GM23338 (cell line): ENCODE data around the gene GGCT.
A peak's percentile ranks its signal among the peaks of the same experiment; 100 is the strongest.

Experiments used
- CREB1 ChIP-seq: fragments of 250-450 bp; sonication (Bioruptor Pico); IDR thresholded peaks from 2 replicates; pipeline ENCODE4 v1.5.0; 2020; ENCODE audit warnings: low read depth, mild to moderate bottlenecking, moderate library complexity
- CTCF ChIP-seq, 2 experiments: fragments of 200-600 bp in 1 of 2; sonication (generic) in 1 of 2; conservative IDR thresholded peaks; 2 replicates each; pipeline versions ENCODE4 v1.5.1 to v1.6.1; 2016 to 2017; ENCODE audit warnings: antibody characterized with exemption in 2 of 2, low read depth in 2 of 2, mild to moderate bottlenecking in 2 of 2, moderate library complexity in 1 of 2
- EZH2 ChIP-seq: fragments of 200-600 bp; sonication (generic); IDR thresholded peaks from one replicate; pipeline ENCODE4 v1.8.0; 2017; ENCODE audit warnings: antibody characterized with exemption, mild to moderate bottlenecking, low read depth; ENCODE audit not compliant: unreplicated experiment
- EZH2phosphoT487 ChIP-seq: fragments of 200-600 bp; sonication (generic); IDR thresholded peaks from one replicate; pipeline ENCODE4 v1.8.1; 2018; ENCODE audit warnings: antibody characterized with exemption; ENCODE audit not compliant: unreplicated experiment
- NANOG ChIP-seq: IDR thresholded peaks from 2 replicates; pipeline ENCODE4 v1.6.1; 2016; ENCODE audit warnings: antibody characterized with exemption, borderline replicate concordance
- POLR2AphosphoS5 ChIP-seq: IDR thresholded peaks from 2 replicates; pipeline ENCODE4 v1.6.1; 2016; ENCODE audit warnings: antibody characterized with exemption, low read depth
- STAT1 ChIP-seq: IDR thresholded peaks from one replicate; pipeline ENCODE4 v1.6.1; 2016; ENCODE audit warnings: antibody characterized with exemption; ENCODE audit not compliant: unreplicated experiment
- ZNF114 ChIP-seq: fragments of 250-450 bp; sonication (Bioruptor Pico); IDR thresholded peaks from 2 replicates; pipeline ENCODE4 v1.5.0; 2020; ENCODE audit warnings: mild to moderate bottlenecking, moderate library complexity
- ZNF331 ChIP-seq: fragments of 250-450 bp; sonication (Bioruptor Pico); IDR thresholded peaks from 2 replicates; pipeline ENCODE4 v1.5.0; 2020; ENCODE audit warnings: low read depth, mild to moderate bottlenecking, moderate library complexity
- TF ChIP-seq, protein P1 (sequence below): fragments of 250-450 bp; sonication (Bioruptor Pico); IDR thresholded peaks from 2 replicates; pipeline ENCODE4 v1.5.0; 2020; ENCODE audit warnings: mild to moderate bottlenecking, moderate library complexity
- TF ChIP-seq, protein P2 (sequence below): IDR thresholded peaks from one replicate; pipeline ENCODE4 v1.6.1; 2018; ENCODE audit warnings: antibody characterized with exemption; ENCODE audit not compliant: unreplicated experiment

DNA sequence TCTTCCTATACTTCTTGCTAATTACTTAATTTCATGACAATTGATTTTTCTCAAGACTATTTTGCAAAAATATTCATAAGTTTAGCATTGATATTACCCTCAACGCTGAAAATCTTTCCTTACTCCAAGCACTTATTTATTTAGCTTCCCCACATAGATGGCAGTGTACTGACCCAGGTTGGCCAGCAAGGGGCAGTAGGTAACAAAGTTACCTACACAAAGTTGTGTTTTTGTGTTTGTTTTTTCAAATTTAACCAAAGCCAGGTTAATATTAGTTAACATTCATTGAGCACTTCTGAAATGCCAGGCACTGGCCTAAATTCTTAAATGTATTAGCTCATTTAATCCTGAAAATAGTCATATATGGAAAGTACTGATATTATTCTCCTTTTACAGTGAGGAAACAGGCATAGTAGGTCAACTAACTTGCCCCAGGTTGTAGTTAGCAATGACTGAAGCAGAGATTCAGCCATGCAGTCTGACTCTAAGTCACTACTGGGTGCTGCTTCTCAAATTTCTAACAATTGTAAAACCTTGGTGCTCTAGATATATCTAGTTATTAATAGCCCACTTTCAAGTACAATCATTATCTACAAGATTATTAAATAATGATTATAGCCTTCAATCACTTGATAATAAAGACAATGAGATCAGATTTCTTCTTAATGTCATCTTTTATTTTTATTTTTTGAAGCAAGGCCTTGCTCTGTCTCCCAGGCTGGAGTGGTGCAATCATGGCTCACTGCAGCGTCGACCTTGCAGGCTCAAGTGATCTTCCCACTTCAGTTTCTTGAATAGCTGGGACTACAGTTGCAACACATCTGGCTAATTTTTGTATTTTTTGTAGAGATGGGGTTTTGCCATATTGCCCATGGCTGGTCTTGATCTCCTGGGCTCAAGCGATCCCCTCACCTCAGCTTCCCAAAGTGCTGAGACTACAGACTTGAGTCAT, 5.8 kb upstream of the GGCT start:
- TF ChIP-seq EZH2phosphoT487 (no peak), CTCF (conservative IDR thresholded peaks at IDR 0.05; ENCODE audit: low read depth in 2 of 2) (peak; percentile 76 to 97), POLR2AphosphoS5 (no peak), EZH2 (no peak), ZNF114 (CRISPR knock-in tag) (no peak), CREB1 (CRISPR knock-in tag) (no peak), ZNF331 (CRISPR knock-in tag) (no peak), NANOG (no peak), STAT1 (no peak)
- TF ChIP-seq, protein P1, sequence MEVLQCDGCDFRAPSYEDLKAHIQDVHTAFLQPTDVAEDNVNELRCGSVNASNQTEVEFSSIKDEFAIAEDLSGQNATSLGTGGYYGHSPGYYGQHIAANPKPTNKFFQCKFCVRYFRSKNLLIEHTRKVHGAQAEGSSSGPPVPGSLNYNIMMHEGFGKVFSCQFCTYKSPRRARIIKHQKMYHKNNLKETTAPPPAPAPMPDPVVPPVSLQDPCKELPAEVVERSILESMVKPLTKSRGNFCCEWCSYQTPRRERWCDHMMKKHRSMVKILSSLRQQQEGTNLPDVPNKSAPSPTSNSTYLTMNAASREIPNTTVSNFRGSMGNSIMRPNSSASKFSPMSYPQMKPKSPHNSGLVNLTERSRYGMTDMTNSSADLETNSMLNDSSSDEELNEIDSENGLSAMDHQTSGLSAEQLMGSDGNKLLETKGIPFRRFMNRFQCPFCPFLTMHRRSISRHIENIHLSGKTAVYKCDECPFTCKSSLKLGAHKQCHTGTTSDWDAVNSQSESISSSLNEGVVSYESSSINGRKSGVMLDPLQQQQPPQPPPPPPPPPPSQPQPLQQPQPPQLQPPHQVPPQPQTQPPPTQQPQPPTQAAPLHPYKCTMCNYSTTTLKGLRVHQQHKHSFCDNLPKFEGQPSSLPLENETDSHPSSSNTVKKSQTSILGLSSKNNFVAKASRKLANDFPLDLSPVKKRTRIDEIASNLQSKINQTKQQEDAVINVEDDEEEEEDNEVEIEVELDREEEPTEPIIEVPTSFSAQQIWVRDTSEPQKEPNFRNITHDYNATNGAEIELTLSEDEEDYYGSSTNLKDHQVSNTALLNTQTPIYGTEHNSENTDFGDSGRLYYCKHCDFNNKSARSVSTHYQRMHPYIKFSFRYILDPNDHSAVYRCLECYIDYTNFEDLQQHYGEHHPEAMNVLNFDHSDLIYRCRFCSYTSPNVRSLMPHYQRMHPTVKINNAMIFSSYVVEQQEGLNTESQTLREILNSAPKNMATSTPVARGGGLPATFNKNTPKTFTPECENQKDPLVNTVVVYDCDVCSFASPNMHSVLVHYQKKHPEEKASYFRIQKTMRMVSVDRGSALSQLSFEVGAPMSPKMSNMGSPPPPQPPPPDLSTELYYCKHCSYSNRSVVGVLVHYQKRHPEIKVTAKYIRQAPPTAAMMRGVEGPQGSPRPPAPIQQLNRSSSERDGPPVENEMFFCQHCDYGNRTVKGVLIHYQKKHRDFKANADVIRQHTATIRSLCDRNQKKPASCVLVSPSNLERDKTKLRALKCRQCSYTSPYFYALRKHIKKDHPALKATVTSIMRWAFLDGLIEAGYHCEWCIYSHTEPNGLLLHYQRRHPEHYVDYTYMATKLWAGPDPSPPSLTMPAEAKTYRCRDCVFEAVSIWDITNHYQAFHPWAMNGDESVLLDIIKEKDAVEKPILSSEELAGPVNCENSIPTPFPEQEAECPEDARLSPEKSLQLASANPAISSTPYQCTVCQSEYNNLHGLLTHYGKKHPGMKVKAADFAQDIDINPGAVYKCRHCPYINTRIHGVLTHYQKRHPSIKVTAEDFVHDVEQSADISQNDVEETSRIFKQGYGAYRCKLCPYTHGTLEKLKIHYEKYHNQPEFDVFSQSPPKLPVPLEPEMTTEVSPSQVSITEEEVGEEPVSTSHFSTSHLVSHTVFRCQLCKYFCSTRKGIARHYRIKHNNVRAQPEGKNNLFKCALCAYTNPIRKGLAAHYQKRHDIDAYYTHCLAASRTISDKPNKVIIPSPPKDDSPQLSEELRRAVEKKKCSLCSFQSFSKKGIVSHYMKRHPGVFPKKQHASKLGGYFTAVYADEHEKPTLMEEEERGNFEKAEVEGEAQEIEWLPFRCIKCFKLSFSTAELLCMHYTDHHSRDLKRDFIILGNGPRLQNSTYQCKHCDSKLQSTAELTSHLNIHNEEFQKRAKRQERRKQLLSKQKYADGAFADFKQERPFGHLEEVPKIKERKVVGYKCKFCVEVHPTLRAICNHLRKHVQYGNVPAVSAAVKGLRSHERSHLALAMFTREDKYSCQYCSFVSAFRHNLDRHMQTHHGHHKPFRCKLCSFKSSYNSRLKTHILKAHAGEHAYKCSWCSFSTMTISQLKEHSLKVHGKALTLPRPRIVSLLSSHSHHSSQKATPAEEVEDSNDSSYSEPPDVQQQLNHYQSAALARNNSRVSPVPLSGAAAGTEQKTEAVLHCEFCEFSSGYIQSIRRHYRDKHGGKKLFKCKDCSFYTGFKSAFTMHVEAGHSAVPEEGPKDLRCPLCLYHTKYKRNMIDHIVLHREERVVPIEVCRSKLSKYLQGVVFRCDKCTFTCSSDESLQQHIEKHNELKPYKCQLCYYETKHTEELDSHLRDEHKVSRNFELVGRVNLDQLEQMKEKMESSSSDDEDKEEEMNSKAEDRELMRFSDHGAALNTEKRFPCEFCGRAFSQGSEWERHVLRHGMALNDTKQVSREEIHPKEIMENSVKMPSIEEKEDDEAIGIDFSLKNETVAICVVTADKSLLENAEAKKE (CRISPR knock-in tag): no peak
- TF ChIP-seq, protein P2, sequence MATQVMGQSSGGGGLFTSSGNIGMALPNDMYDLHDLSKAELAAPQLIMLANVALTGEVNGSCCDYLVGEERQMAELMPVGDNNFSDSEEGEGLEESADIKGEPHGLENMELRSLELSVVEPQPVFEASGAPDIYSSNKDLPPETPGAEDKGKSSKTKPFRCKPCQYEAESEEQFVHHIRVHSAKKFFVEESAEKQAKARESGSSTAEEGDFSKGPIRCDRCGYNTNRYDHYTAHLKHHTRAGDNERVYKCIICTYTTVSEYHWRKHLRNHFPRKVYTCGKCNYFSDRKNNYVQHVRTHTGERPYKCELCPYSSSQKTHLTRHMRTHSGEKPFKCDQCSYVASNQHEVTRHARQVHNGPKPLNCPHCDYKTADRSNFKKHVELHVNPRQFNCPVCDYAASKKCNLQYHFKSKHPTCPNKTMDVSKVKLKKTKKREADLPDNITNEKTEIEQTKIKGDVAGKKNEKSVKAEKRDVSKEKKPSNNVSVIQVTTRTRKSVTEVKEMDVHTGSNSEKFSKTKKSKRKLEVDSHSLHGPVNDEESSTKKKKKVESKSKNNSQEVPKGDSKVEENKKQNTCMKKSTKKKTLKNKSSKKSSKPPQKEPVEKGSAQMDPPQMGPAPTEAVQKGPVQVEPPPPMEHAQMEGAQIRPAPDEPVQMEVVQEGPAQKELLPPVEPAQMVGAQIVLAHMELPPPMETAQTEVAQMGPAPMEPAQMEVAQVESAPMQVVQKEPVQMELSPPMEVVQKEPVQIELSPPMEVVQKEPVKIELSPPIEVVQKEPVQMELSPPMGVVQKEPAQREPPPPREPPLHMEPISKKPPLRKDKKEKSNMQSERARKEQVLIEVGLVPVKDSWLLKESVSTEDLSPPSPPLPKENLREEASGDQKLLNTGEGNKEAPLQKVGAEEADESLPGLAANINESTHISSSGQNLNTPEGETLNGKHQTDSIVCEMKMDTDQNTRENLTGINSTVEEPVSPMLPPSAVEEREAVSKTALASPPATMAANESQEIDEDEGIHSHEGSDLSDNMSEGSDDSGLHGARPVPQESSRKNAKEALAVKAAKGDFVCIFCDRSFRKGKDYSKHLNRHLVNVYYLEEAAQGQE: no peak
